MM.1S (cell line): ENCODE measurements around the gene PSMD11.
A peak's percentile ranks its signal among the peaks of the same experiment; 100 is the strongest.

ENCODE experiments used
- DNase-seq: peaks from one replicate; pipeline ENCODE4 v3.0.0-alpha.2; 2015
- H2AFZ ChIP-seq: fragments of 300-600 bp; sonication (generic); 2 replicates; pipeline ENCODE4 v1.6.0; 2016; ENCODE audit warnings: antibody characterized with exemption, low read length
- H3F3A ChIP-seq: fragments of 300-600 bp; sonication (generic); 2 replicates; pipeline ENCODE4 v1.6.1; 2016; ENCODE audit warnings: mild to moderate bottlenecking, antibody characterized with exemption, low read length, moderate library complexity, mixed read lengths; ENCODE audit not compliant: insufficient read depth
- H3K27ac ChIP-seq: fragments of 300-600 bp; sonication (generic); 2 replicates; pipeline ENCODE4 v1.5.1; 2016; ENCODE audit warnings: mild to moderate bottlenecking, low read length
- H3K27me3 ChIP-seq: fragments of 300-600 bp; sonication (generic); replicated peaks from 2 replicates; pipeline ENCODE4 v1.6.0; 2016; ENCODE audit warnings: low read length; ENCODE audit not compliant: insufficient read depth
- H3K36me3 ChIP-seq: fragments of 300-600 bp; sonication (generic); replicated peaks from 2 replicates; pipeline ENCODE4 v1.6.1; 2016; ENCODE audit warnings: mild to moderate bottlenecking, low read length, mixed read lengths; ENCODE audit not compliant: insufficient read depth
- H3K4me1 ChIP-seq: fragments of 300-600 bp; sonication (generic); 2 replicates; pipeline ENCODE4 v1.6.1; 2016; ENCODE audit warnings: low read length, mixed read lengths
- H3K4me2 ChIP-seq: fragments of 300-600 bp; sonication (generic); 2 replicates; pipeline ENCODE4 v1.6.0; 2016; ENCODE audit warnings: low read depth, low read length
- H3K4me3 ChIP-seq: fragments of 300-600 bp; sonication (generic); 2 replicates; pipeline ENCODE4 v1.5.1; 2016; ENCODE audit warnings: low read length, mixed read lengths
- H3K79me2 ChIP-seq: fragments of 300-600 bp; sonication (generic); 2 replicates; pipeline ENCODE4 v1.6.1; 2016; ENCODE audit warnings: mixed run types, low read length, mixed read lengths
- H3K9ac ChIP-seq: fragments of 300-600 bp; sonication (generic); 2 replicates; pipeline ENCODE4 v1.6.1; 2016; ENCODE audit warnings: low read length, mixed read lengths
- H3K9me2 ChIP-seq: fragments of 300-600 bp; sonication (generic); replicated peaks from 2 replicates; pipeline ENCODE4 v1.6.1; 2016; ENCODE audit warnings: mild to moderate bottlenecking, low read length, mixed read lengths; ENCODE audit not compliant: insufficient read depth
- H3K9me3 ChIP-seq: fragments of 300-600 bp; sonication (generic); replicated peaks from 2 replicates; pipeline ENCODE4 v1.6.1; 2016; ENCODE audit warnings: mild to moderate bottlenecking, low read length, mixed read lengths; ENCODE audit not compliant: insufficient read depth
- H4K20me1 ChIP-seq: fragments of 300-600 bp; sonication (generic); 2 replicates; pipeline ENCODE4 v1.6.1; 2016; ENCODE audit warnings: mild to moderate bottlenecking, low read length, moderate library complexity, mixed read lengths; ENCODE audit not compliant: insufficient read depth
- EZH2 ChIP-seq: fragments of 300-600 bp; sonication (generic); optimal IDR thresholded peaks from 2 replicates; pipeline ENCODE3; 2017; ENCODE audit warnings: low read depth, mild to moderate bottlenecking, antibody characterized with exemption, low read length, mixed read lengths
- EZH2phosphoT487 ChIP-seq: fragments of 300-600 bp; sonication (generic); IDR thresholded peaks from 2 replicates; pipeline ENCODE4 v1.6.1; 2018; ENCODE audit warnings: antibody characterized with exemption, low read length
- TF ChIP-seq, protein P1 (sequence below): fragments of 300-600 bp; sonication (generic); IDR thresholded peaks from 2 replicates; pipeline ENCODE4 v1.5.1; 2016; ENCODE audit warnings: antibody characterized with exemption, low read length, mixed read lengths

PSMD11 gene

GRCh38 chr17:32520104-32520701 lies 75.9 kb downstream of the PSMD11 start:
- Histone ChIP-seq H4K20me1 (peaks cover 3% of the 10 kb centered on the region; the same call in 1 of the 2 replicates), H3K27me3 (no peaks in the 10 kb centered on the region), H3K4me3 (no peak overlapping the region), H3K9me3 (no peaks in the 10 kb centered on the region), H3K4me2 (no peak overlapping the region), H2AFZ (no peak overlapping the region), H3K9ac (no peak overlapping the region), H3F3A (peaks cover 17% of the 10 kb centered on the region), H3K79me2 (peaks cover 3% of the 10 kb centered on the region; the same call in 1 of the 2 replicates), H3K9me2 (no peaks in the 10 kb centered on the region), H3K27ac (no peak overlapping the region), H3K36me3 (no peaks in the 10 kb centered on the region), H3K4me1 (peaks cover 24% of the 10 kb centered on the region)
- no peak for DNase-seq
- TF ChIP-seq, protein P1, sequence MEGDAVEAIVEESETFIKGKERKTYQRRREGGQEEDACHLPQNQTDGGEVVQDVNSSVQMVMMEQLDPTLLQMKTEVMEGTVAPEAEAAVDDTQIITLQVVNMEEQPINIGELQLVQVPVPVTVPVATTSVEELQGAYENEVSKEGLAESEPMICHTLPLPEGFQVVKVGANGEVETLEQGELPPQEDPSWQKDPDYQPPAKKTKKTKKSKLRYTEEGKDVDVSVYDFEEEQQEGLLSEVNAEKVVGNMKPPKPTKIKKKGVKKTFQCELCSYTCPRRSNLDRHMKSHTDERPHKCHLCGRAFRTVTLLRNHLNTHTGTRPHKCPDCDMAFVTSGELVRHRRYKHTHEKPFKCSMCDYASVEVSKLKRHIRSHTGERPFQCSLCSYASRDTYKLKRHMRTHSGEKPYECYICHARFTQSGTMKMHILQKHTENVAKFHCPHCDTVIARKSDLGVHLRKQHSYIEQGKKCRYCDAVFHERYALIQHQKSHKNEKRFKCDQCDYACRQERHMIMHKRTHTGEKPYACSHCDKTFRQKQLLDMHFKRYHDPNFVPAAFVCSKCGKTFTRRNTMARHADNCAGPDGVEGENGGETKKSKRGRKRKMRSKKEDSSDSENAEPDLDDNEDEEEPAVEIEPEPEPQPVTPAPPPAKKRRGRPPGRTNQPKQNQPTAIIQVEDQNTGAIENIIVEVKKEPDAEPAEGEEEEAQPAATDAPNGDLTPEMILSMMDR = no peak
- no peak for TF ChIP-seq EZH2
- TF ChIP-seq EZH2phosphoT487 = no peak

DNA sequence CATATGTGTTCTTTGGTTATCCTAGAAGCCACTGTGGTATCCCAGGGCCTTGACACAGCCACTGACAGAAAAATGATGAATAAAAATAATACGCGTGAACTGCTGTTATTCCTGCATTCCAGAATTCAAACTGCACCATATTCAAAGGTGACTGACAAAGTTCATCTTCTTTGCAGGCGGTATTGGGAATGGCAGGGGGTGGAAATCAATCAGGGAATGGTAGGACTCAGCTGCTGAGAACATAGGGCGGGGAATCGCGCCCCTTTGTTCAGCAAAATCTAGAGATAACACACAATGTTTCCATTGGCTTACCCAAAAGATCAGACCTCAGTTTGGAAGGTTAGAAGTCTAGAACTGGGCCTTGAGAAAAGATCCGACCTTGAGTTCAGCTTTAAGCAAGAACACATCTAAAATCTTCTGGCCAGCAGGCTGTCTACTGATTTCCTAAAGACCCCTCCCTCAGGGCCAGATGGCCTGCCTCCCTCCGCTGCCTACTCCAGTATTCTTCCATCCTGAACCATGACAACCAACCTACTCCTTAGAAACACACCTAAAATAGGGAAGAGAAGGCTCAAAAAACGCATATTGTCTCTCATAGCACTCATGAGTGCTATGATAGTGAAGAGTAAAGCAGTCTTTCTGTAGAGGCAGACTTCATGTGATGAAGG lies 76.6 kb downstream of the PSMD11 start:
- TF ChIP-seq EZH2phosphoT487 = no peak
- TF ChIP-seq, protein P1 = no peak
- no peak for TF ChIP-seq EZH2
- Histone ChIP-seq H3K9ac (no peak overlapping the region), H3K4me1 (peaks cover 25% of the 10 kb centered on the region), H3K9me3 (no peaks in the 10 kb centered on the region), H4K20me1 (peaks cover 3% of the 10 kb centered on the region; the same call in 1 of the 2 replicates), H3K9me2 (no peaks in the 10 kb centered on the region), H3K4me2 (no peak overlapping the region), H3K27ac (no peak overlapping the region), H2AFZ (no peak overlapping the region), H3K79me2 (peaks cover 3% of the 10 kb centered on the region; the same call in 1 of the 2 replicates), H3K36me3 (no peaks in the 10 kb centered on the region), H3K27me3 (no peaks in the 10 kb centered on the region), H3F3A (peaks cover 18% of the 10 kb centered on the region), H3K4me3 (no peak overlapping the region)
- DNase-seq = no peak

DNA sequence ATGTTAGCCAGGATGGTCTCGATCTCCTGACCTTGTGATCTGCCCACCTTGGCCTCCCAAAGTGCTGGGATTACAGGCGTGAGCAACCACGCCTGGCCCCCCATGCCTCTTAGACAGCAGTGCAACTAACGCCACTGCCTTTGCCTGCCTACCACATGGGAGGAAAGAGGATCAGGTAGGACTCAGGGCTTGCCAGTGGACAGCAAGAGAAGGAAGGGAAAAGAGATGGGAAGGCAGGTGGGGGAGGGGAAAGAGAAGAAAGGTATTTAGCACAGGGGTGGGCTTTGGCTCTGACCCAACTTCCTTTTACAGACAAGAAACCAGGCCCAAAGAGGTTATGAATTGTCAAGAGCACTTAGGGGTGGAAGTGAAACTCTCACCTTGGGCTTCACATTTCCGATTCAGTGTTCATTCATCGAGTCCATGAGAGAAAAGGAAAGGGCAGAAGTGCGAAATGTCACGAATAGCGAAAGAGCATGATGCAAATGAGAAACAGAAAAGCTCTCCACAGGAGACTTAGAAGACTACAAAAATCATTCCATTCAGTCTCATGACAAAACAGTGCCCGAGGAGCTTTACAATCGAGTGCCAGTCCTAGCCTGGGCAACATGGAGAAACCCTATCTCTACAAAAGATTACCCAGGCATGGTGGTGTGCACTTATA lies 78.8 kb downstream of the PSMD11 start:
- TF ChIP-seq, protein P1 = no peak
- no peak for TF ChIP-seq EZH2phosphoT487
- Histone ChIP-seq H3K36me3 (no peaks in the 10 kb centered on the region), H3K27me3 (no peaks in the 10 kb centered on the region), H2AFZ (no peak overlapping the region), H3K79me2 (peaks cover 3% of the 10 kb centered on the region; the same call in 1 of the 2 replicates), H3K9ac (peak overlapping the region; percentile 25; the same call in 1 of the 2 replicates), H3F3A (peaks cover 18% of the 10 kb centered on the region), H4K20me1 (peaks cover 3% of the 10 kb centered on the region; the same call in 1 of the 2 replicates), H3K9me2 (no peaks in the 10 kb centered on the region), H3K9me3 (no peaks in the 10 kb centered on the region), H3K27ac (peak overlapping the region; percentile 65), H3K4me2 (peak overlapping the region; percentile 69), H3K4me1 (peaks cover 25% of the 10 kb centered on the region), H3K4me3 (no peak overlapping the region)
- peak; percentile 89 for DNase-seq
